ENCODE data around the gene PAX6. TPM values are rescaled to one million over a fixed set of nuclear protein-coding genes. Genes with fewer than 3 reads are reported as not detected.
A peak's percentile ranks its signal among the peaks of the same experiment; 100 is the strongest.

Gene PAX6
- total RNA-seq, 1 experiment from 2014 or later: 22.4 TPM

DNA sequence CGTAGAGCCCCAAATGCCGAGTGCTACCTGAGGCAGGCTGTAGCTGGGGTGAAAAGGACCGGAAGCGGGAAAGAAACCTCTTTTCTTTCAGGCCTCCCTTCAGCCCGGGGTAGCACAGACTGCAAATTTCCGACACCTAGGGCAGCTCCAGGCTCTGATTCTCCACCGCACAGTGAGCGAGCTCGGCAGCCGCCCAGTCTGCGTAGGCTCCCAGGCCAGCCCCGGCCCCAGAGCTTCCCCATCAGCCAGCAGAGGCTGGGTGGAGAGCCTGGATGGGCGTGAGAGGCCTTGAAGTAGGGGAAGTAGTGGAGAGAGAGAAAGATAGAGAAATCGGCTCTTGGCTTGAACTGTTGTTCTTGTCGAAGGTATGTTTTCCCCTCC lies 9.3 kb upstream of the PAX6 start:
- no TSS peak for BruUV-seq (replicated peaks)
- peaks cover 100% of the 10 kb centered on the region for H3K27me3 ChIP-seq (replicated peaks; ENCODE audit: insufficient read depth, low read depth, low read length, poor library complexity)
- H3K36me3 ChIP-seq (ENCODE audit: insufficient read depth, low read length, poor library complexity, severe bottlenecking): no peaks in the 10 kb centered on the region
- CTCF ChIA-PET: no interaction called here
- peaks cover 26% of the 10 kb centered on the region for H3K4me1 ChIP-seq (ENCODE audit: insufficient read depth, low read length, poor library complexity, severe bottlenecking)
- H3K4me3 ChIP-seq (ENCODE audit: low read depth, low read length, poor library complexity, severe bottlenecking): no peak overlapping the region
- POLR2A ChIA-PET (ENCODE audit: low non-redundant PET): no interaction called here
- no peak for DNase-seq (ENCODE audit: low spot score)
- intact Hi-C loops (cut with micrococcal nuclease; ENCODE audit: unreplicated experiment): no loop called here
- no peaks in the 10 kb centered on the region for H3K9me3 ChIP-seq (ENCODE audit: low read depth, low read length, poor library complexity, severe bottlenecking)
- no peak overlapping the region for H3K27ac ChIP-seq (ENCODE audit: low read depth, low read length, poor library complexity, severe bottlenecking)
- TF ChIP-seq EZH2 (IDR thresholded peaks at IDR 0.05; ENCODE audit: borderline replicate concordance, low read depth, low read length, poor library complexity, severe bottlenecking) (peak; percentile 15), CTCF (conservative IDR thresholded peaks at IDR 0.05; ENCODE audit: low read depth, low read length) (no peak)

GRCh38 chr11:31819621-31820437 lies 8.7 kb upstream of the PAX6 start:
- POLR2A ChIA-PET (ENCODE audit: low non-redundant PET): no interaction called here
- H3K27me3 ChIP-seq (replicated peaks; ENCODE audit: insufficient read depth, low read depth, low read length, poor library complexity): peaks cover 100% of the 10 kb centered on the region
- DNase-seq (ENCODE audit: low spot score): no peak
- no peak overlapping the region for H3K4me3 ChIP-seq (ENCODE audit: low read depth, low read length, poor library complexity, severe bottlenecking)
- CTCF ChIA-PET: no interaction called here
- intact Hi-C loops (cut with micrococcal nuclease; ENCODE audit: unreplicated experiment): loop anchor here (5.0 kb wide), 1 partner anchor 668 kb away; no protein-coding TSS in a partner anchor
- no peaks in the 10 kb centered on the region for H3K9me3 ChIP-seq (ENCODE audit: low read depth, low read length, poor library complexity, severe bottlenecking)
- BruUV-seq (replicated peaks): no TSS peak
- TF ChIP-seq EZH2 (IDR thresholded peaks at IDR 0.05; ENCODE audit: borderline replicate concordance, low read depth, low read length, poor library complexity, severe bottlenecking) (peak; percentile 28), CTCF (conservative IDR thresholded peaks at IDR 0.05; ENCODE audit: low read depth, low read length) (no peak)
- H3K4me1 ChIP-seq (ENCODE audit: insufficient read depth, low read length, poor library complexity, severe bottlenecking): peaks cover 31% of the 10 kb centered on the region
- H3K27ac ChIP-seq (ENCODE audit: low read depth, low read length, poor library complexity, severe bottlenecking): no peak overlapping the region
- no peaks in the 10 kb centered on the region for H3K36me3 ChIP-seq (ENCODE audit: insufficient read depth, low read length, poor library complexity, severe bottlenecking)

- no peak for TF ChIP-seq CTCF (conservative IDR thresholded peaks at IDR 0.05; ENCODE audit: low read depth, low read length)
- TF ChIP-seq EZH2 (IDR thresholded peaks at IDR 0.05; ENCODE audit: borderline replicate concordance, low read depth, low read length, poor library complexity, severe bottlenecking): no peak
- intact Hi-C loops (cut with micrococcal nuclease; ENCODE audit: unreplicated experiment): loop anchor here (5.0 kb wide), 1 partner anchor 667 kb away; no protein-coding TSS in a partner anchor
- no TSS peak for BruUV-seq (replicated peaks)
- Histone ChIP-seq H3K27me3 (replicated peaks; ENCODE audit: insufficient read depth, low read depth, low read length, poor library complexity) (peaks cover 100% of the 10 kb centered on the region), H3K4me3 (ENCODE audit: low read depth, low read length, poor library complexity, severe bottlenecking) (no peak overlapping the region), H3K36me3 (ENCODE audit: insufficient read depth, low read length, poor library complexity, severe bottlenecking) (no peaks in the 10 kb centered on the region), H3K4me1 (ENCODE audit: insufficient read depth, low read length, poor library complexity, severe bottlenecking) (peaks cover 40% of the 10 kb centered on the region), H3K9me3 (ENCODE audit: low read depth, low read length, poor library complexity, severe bottlenecking) (no peaks in the 10 kb centered on the region), H3K27ac (ENCODE audit: low read depth, low read length, poor library complexity, severe bottlenecking) (no peak overlapping the region)
- CTCF ChIA-PET: interaction anchor here (0.6 kb wide), 1 partner anchor 64 kb away, joined by 3 read pairs; no protein-coding TSS in a partner anchor
- no peak for DNase-seq (ENCODE audit: low spot score)
- POLR2A ChIA-PET (ENCODE audit: low non-redundant PET): interaction anchor here (0.6 kb wide), 2 partner anchors 324 to 712 kb away, joined by 3 to 8 read pairs; no protein-coding TSS in a partner anchor
Measured at GRCh38 chr11:31818874-31819331, 7.8 kb upstream of the PAX6 start.
